Right kidney (tissue), 1 donor: ENCODE data around the gene RAB12.
"Not testable (repeated sequence)": the region's sequence is repeated elsewhere in the genome, so short reads cannot be mapped to it uniquely, and the experiment has no call there.

ENCODE experiments used
- DNase-seq: peaks from one replicate; pipeline ENCODE4 v3.0.0-alpha.2; 2016

RAB12 gene

DNA sequence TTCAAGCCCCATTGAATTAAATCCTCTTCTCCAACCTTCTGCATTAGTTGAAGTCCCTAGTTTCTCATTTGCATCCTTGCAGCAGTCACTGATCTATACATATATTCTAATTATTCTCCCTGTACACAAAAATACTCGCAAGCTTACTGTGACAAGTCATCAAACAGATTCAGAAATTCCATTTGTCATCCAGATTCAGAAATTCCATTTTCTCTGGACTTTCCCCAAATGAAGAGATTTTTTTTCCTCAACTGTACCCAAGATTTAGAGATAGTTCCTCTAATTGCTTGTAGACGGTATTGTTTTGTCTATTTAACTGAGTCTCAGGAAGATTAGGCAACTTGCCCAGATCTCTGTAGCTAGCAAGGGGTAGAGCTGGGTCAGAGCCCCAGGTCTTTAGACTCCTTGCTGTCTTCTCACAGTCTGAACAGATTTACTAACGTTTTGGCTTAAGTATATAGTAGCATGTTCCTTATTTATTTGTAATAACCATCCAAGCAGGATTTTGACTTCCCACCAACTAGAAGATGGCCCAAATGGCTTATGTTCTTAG lies 34.2 kb downstream of the RAB12 start:
- DNase-seq, result no peak

GRCh38 chr18:8647359-8647758 lies 38.1 kb downstream of the RAB12 start:
- not testable (repeated sequence) for DNase-seq

- DNase-seq, result not testable (repeated sequence)
These were observed 42.4 kb downstream of the RAB12 start for GRCh38 chr18:8651478-8652261.

DNA sequence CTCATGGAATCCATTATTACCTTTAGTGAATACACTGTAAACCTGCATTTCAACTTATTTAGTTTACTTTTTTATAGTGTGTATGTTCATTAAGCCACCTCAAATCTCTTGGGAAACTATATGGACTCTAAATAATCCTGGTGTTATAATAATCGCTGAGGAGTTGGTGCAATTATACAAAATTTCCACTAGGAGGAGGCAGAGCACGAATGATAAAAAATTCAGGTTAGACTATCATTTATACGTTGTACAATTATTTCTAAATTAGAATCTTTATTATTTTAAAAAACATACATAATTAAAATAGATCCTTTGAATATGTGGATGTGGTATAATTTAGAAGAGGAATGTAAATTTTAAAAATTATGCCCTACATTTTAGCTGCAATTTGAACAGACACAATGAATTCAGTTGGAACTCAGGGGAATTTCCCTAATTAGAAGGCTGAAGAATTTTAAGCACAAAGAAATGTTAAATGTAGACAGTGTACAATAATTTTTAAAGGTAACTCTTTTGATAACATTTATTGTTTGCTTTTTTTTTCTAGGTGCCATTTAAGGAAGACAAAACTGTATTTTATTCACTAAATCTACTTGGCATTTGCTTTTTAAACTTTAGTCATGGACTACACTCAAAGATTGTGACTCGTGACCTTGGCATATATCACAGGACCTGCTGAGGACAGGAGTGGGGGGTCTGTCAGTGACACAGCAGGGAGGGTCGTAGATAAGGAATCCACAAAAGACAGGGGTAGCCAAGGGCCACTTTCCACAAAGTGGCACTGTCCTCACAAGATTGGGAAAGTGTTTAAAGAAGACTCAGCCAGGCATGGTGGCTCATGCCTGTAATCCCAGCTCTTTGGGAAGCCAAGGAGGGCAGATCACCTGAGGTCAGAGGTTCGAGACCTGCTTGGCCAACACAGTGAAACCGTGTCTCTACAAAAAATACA lies 45.5 kb downstream of the RAB12 start:
- no peak for DNase-seq

DNA sequence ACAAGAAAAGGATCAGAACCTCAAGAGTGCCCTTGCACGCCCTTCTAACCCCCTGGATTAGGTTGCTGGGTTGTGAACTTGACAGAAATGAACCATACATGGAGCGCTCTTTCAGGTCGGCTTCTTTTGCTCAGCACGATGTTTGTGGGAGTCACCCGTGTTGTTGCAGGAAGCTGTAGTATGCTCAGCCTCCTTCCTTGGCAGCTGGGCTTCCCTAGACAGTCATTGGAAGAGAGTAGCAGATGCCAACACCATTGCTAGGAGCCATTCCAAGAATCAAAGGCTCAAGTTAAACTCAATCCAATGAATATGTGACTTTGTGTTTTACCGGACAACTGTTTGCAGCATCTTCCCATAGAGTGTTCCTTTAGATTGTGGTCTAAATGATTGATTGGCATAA lies 47.0 kb downstream of the RAB12 start:
- no peak for DNase-seq

GRCh38 chr18:8657050-8657820 lies 48.0 kb downstream of the RAB12 start:
- DNase-seq, result no peak

DNA sequence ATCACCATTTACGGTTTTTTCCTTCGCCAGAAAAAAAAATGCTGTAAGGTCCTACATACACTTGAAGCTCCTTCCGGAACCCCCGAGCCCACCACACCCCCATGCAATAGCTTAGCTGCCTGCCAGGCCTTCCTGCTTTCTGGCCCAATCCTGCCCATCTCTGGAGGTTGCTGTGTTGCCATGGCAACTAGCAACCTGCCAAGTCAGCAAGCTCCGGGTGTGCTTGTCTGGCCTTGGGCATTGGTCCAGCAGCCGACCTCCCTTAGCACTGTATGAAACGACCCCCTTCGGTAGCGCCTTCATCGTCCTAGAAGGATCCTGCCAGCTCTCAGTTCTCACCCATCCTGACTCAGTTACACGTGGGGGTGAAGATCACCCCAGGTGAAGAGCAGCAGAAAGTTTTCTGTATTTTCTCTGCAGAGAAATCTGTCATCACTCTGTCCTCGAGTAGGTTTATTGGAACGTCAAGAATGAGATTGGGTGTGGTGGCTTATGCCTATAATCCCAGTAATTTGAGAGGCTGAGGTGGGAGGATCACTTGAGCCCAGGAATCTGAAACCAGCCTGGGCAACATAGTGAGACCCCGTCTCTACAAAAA lies 48.7 kb downstream of the RAB12 start:
- DNase-seq, result no peak

- no peak for DNase-seq
These were observed 49.7 kb downstream of the RAB12 start for GRCh38 chr18:8658858-8659485.

DNA sequence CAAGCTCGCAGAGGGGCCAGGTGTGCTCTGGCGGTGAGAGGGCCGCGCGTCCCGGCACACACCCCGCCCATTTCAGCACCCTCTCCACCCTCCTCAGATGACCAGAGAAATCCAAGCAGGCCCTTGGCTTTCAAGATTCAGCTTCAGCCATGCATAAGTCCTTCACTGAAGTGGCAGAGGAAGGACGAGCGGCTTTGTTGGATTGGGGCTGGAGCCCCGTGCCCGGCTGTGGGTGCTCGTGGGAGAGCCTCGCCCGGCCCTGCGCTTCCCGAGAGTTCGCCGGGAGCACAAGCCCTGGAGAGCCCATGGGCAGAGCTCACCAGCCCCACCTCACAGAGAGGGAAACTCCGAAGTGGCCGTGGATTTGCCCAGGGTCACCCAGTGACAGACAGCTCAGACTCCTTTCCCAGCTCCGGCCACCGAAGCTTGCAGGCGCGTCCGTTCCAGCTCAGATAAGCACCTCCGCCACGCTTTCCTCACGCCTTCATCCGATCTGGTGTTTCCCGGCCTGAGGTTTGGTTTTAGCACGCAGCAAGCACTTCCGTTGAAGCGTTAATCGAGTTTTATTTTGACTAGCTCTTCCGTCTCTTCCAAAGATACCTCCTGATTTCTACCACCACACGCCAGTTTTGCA lies 50.5 kb downstream of the RAB12 start:
- DNase-seq, result no peak

GRCh38 chr18:8660316-8660715 lies 51.1 kb downstream of the RAB12 start:
- DNase-seq, result no peak

- DNase-seq, result no peak
These were observed 52.7 kb downstream of the RAB12 start for GRCh38 chr18:8661754-8662559.

GRCh38 chr18:8662560-8663255 lies 53.5 kb downstream of the RAB12 start:
- no peak for DNase-seq

GRCh38 chr18:8667846-8668245 lies 58.6 kb downstream of the RAB12 start:
- DNase-seq, result no peak

- no peak for DNase-seq
These were observed 59.1 kb downstream of the RAB12 start for GRCh38 chr18:8668381-8668780.

GRCh38 chr18:8669571-8669970 lies 60.3 kb downstream of the RAB12 start:
- DNase-seq, result no peak

DNA sequence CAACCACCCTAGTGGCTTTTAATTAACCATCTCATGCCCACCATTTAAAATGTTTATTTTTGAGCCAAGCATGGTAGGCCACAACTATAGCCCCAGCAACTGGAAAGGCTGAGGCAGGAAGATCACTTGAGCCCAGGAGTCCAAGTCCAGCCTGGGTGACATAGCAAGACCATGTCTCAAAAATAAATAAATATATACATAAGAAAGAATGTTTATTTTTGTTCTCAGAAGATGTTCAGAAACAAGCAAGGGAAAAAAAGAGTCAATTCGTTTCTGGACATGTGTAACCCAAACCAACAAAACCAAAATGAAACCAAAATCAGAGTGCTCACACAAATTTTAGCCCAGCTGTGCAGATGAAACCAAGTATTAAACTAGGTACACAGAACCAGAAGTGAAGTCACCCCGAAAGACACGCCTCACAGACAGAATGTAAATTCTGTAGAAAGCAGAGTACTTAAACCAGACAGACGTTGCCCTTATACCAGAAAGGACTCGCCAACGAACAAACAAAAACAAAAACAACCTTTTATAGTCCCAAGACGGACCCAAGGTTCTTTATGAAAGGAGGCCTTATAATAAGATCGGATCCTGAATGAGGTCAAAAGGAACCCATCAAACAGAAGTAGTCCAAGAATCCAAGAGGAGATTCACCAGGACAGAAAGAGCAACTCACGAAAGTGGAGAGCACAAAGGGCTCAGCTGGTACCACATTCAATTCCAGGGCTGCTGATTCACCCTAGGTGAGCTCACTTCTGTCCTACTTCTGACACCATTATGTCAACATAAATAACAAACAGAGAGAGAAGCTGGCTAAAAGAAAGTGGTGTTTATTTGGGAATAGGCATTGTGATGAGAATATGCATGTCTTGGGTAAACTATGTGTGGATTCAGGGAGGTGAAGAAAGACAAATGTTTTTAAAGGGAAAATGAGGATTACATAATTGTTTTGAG lies 64.3 kb downstream of the RAB12 start:
- no peak for DNase-seq

GRCh38 chr18:8675057-8675456 lies 65.8 kb downstream of the RAB12 start:
- DNase-seq, result no peak

- DNase-seq, result no peak
These were observed 72.0 kb downstream of the RAB12 start for GRCh38 chr18:8681196-8681595.
